MG63 (cell line): ENCODE results near the gene CCT6A. TPM values are rescaled to one million over a fixed set of nuclear protein-coding genes. Genes with fewer than 3 reads are reported as not detected.
"Not testable (repeated sequence)": the region's sequence is repeated elsewhere in the genome, so short reads cannot be mapped to it uniquely, and the experiment has no call there.

Source experiments
- DNase-seq: peaks from one replicate; pipeline ENCODE4 v3.0.0-alpha.2; 2020
- H3K27me3 ChIP-seq: fragments of 250-450 bp; sonication (Bioruptor Pico); 2 replicates; pipeline ENCODE4 v1.5.1; 2020; ENCODE audit warnings: mild to moderate bottlenecking, moderate library complexity
- H3K36me3 ChIP-seq: fragments of 250-450 bp; sonication (Bioruptor Pico); 2 replicates; pipeline ENCODE4 v1.5.1; 2020; ENCODE audit warnings: mild to moderate bottlenecking, moderate library complexity
- H3K4me3 ChIP-seq: fragments of 250-450 bp; sonication (Bioruptor Pico); 2 replicates; pipeline ENCODE4 v1.5.1; 2020; ENCODE audit warnings: mild to moderate bottlenecking, moderate library complexity
- H3K9me3 ChIP-seq: fragments of 250-450 bp; sonication (Bioruptor Pico); 2 replicates; pipeline ENCODE4 v1.5.1; 2020; ENCODE audit warnings: mild to moderate bottlenecking, moderate library complexity
- total RNA-seq: library from RNA; depleted of rRNA; stranded (reverse); fragments of >200 nt; shearing (Covaris generic); gene quantifications from 2 replicates; pipeline ENCODE4 v1.2.3, GENCODE V29; 2014; ENCODE audit warnings: low replicate concordance; rRNA removed

CCT6A gene
- total RNA-seq = 421 and 698 TPM in 2 replicates

DNA sequence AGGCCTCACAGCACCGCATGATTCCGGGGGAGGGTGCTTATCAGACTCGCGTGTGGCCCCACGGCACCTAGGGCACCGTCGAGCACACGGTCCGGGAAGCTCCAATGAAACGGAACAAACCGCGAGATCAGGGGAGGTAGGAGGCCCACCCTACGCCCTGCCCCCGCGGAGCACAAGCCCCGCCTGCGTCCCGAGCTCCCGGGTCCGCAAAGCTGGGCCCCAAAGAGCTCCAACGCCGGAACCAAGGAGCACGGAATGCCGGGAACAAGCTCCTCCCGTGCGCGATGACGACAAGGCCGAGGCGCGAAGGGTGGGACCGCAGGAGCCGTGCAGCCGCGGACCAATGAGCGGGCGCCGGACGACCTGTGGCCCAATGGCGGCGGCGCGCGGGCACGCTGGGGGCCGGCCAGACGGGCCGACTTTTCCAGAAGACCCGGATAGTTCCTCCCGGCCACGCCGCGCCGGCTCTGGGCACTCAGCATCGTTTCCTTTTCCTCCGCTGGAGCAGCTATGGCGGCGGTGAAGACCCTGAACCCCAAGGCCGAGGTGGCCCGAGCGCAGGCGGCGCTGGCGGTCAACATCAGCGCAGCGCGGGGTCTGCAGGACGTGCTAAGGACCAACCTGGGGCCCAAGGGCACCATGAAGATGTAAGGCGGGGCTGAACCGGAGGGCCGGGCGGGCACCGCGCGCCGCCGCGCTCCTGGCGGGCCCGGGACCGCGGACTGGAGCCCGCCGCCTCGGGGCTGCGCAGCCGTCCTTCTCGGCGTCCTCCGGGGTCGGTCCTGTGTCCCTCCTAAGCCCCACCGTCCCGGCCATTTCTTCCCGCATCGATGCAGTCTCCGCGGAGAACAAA, at the start of gene CCT6A, which contains the start of gene PSPH:
TSS of gene CCT6A (plus strand) at position 427 of the 853 bp plus-strand sequence. CDS start at position 511, 84 bp downstream.
TSS of gene PSPH (minus strand) at position 106 of the 853 bp plus-strand sequence. CDS start 30,232 bp downstream, outside the sequence.
- Histone ChIP-seq H3K27me3 (no peaks in the 10 kb centered on the region), H3K4me3 (peak within 1 kb of the TSS; percentile 82), H3K36me3 (peaks cover 47% of the 10 kb centered on the region), H3K9me3 (no peaks in the 10 kb centered on the region)
- peak; percentile 98 for DNase-seq

DNA sequence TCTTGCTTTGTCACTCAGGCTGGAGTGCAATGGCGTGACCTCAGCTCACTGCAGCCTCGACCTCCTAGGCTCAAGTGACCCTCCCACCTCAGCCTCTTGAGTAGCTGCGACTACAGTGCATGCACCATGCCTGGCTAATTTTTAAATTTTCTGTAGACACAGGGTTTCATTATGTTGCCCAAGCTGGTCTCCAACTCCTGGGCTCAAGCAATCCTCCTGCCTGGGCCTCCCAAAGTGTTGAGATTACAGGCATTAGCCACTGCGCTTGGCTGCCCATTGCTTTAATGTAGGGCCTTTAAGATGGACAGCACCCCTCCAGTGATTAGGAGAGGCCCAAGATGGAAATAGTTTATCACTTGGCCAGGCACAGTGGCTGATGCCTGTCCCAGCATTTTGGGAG, 47.8 kb upstream of the CCT6A start:
- Histone ChIP-seq H3K27me3 (no peaks in the 10 kb centered on the region), H3K4me3 (no peak overlapping the region), H3K36me3 (no peaks in the 10 kb centered on the region), H3K9me3 (no peaks in the 10 kb centered on the region)
- DNase-seq = no peak

DNA sequence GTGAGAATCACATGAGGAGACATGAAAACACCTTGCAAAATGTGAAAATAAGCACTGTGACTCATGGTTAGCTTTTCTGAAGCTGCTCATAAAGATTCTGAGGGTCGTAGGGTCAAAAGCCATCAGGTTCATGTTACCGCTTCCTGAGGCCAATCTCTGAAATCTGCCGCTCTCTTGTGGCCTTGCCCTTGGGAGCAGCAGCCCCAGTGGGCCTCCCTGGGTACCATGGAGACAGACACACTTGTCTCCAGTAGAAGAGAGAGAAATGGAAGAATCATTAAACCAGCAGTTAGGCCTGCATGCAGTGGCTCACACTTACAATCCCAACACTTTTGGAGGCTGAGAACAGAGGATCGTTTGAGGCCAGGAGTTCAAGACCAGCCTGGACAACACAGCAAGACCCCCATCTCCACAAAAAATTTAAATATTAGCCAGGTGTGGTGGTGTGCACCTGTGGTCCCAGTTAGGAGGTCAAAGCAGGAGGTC, 44.4 kb upstream of the CCT6A start:
- H3K27me3 ChIP-seq = no peaks in the 10 kb centered on the region
- no peak overlapping the region for H3K4me3 ChIP-seq
- peaks cover 6% of the 10 kb centered on the region; the same call in 1 of the 2 replicates for H3K36me3 ChIP-seq
- H3K9me3 ChIP-seq = no peaks in the 10 kb centered on the region
- DNase-seq = no peak

GRCh38 chr7:56007891-56008290, 43.7 kb upstream of the CCT6A start:
- Histone ChIP-seq H3K27me3 (no peaks in the 10 kb centered on the region), H3K4me3 (no peak overlapping the region), H3K36me3 (peaks cover 8% of the 10 kb centered on the region), H3K9me3 (no peaks in the 10 kb centered on the region)
- no peak for DNase-seq

- Histone ChIP-seq H3K4me3 (no peak overlapping the region), H3K27me3 (no peaks in the 10 kb centered on the region), H3K9me3 (no peaks in the 10 kb centered on the region), H3K36me3 (peaks cover 17% of the 10 kb centered on the region)
- DNase-seq = peak; percentile 31
Measured at GRCh38 chr7:56009695-56010094, 41.9 kb upstream of the CCT6A start.

DNA sequence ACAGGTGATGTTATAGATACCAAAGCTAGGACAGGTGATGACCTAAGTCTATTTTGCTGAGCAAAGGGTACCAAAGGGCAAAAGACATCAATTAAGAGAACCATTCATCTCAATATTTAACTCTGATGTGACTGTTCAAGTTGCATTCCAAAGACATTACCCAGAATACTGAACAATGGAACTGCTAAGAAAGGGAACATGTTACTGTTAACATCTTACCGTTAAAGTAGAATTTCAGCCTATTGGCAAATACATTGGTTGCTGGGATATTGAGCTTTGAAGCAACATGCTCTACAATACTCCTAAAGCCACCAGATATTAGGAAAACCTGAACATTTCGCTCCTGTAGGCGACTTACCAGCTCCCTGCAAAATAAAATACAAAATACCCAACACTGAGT, 34.5 kb upstream of the CCT6A start:
- not testable (repeated sequence) for DNase-seq, H3K9me3 ChIP-seq, H3K27me3 ChIP-seq, H3K4me3 ChIP-seq
- peaks cover 24% of the 10 kb centered on the region for H3K36me3 ChIP-seq

- no peak overlapping the region for H3K4me3 ChIP-seq
- no peaks in the 10 kb centered on the region for H3K27me3 ChIP-seq
- H3K9me3 ChIP-seq = no peaks in the 10 kb centered on the region
- no peak for DNase-seq
- peaks cover 16% of the 10 kb centered on the region for H3K36me3 ChIP-seq
Measured at GRCh38 chr7:56019501-56019900, 32.1 kb upstream of the CCT6A start.

DNA sequence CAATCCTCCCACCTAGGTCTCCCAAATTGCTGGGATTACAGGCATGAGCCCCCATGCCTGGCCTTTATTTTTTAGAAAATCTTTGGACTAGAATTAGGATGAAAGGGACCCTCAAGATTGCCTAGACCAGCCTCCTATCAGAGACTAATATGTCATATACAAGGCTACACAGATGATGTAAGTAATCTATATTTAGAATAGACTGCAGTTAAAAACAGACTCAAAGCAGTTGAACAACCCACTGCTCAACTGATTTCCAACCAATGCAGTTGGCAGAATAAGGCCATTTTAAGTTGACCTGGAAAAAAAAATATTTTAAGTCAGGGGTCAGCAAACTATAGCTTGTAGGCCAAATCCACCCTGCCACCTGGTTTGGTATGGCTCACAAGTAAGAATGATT, 28.1 kb upstream of the CCT6A start:
- no peak for DNase-seq
- H3K27me3 ChIP-seq = no peaks in the 10 kb centered on the region
- H3K36me3 ChIP-seq = peaks cover 15% of the 10 kb centered on the region
- no peak overlapping the region for H3K4me3 ChIP-seq
- no peaks in the 10 kb centered on the region for H3K9me3 ChIP-seq

DNA sequence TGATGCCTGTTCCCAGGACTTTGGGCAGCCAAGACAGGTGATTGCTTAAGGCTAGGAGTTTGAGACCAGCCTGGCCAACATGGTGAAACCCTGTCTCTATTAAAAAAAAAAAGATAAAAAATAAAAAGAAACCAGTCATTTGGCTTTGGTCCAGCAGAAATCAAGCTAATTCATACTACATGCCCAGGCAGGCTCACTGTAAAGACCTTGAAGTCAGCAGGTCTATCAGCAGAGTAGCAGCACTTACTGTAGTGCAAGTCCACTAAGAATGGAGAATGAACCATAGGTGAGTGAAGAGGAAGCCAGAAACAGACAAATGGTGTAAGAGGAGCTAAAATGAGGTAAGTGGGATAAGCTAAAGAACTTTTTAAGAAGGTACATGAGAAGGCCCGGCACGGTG, 25.0 kb upstream of the CCT6A start:
- H3K9me3 ChIP-seq = no peaks in the 10 kb centered on the region
- H3K27me3 ChIP-seq = no peaks in the 10 kb centered on the region
- no peak overlapping the region for H3K4me3 ChIP-seq
- no peak for DNase-seq
- peaks cover 19% of the 10 kb centered on the region for H3K36me3 ChIP-seq

DNA sequence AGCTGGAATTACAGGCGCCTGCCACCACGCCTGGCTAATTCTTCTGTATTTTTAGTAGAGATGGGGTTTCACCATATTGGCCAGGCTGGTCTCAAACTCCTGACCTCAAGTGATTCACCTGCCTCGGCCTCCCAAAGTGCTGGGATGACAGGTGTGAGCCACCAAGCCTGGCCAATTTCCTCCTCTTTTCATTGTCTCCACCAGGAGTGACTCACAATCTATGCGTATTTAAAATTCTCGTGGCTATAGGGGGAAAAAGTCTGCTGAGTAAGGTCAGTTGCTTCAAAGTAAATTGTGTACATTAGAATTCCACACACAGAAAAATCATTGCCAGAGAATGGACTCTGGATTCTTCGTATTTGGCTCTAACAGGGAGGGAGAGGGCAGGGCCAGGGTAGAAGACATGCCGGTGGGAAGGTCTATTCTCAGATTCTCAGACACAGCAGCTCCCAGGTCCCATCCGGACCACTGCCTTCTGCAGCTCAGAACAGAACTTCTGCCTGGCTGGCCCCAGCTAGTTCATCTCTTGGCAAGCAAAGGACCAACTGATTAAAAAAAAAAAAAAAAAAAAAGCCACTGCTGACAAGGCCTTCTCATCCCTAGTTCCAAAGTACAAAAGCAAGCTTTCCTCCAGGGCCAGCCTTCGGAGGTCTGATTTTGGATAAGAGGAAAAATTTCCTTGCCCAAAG, 22.5 kb upstream of the CCT6A start:
- no peak overlapping the region for H3K4me3 ChIP-seq
- H3K36me3 ChIP-seq = peaks cover 24% of the 10 kb centered on the region
- H3K27me3 ChIP-seq = no peaks in the 10 kb centered on the region
- DNase-seq = peak; percentile 17
- H3K9me3 ChIP-seq = no peaks in the 10 kb centered on the region

DNA sequence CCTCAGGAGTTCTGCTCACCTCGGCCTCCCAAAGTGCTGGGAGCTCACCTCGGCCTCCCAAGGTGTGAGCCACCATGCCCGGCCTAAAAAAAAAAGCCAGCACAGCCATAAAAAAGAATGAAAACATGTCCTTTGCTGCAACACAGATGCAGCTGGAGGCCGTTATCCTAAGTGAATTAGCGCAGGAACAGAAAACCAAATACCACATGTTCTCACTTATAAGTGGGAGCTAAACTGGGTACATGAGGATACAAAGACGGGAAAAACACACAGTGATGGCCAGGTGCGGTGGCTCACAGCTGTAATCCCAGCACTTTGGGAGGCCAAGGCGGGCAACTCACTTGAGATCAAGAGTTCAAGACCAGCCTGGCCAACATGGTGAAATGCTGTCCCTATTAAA, 21.2 kb upstream of the CCT6A start:
- Histone ChIP-seq H3K4me3 (no peak overlapping the region), H3K9me3 (no peaks in the 10 kb centered on the region), H3K27me3 (no peaks in the 10 kb centered on the region), H3K36me3 (peaks cover 24% of the 10 kb centered on the region)
- DNase-seq = no peak

GRCh38 chr7:56031556-56031955, 20.0 kb upstream of the CCT6A start:
- not testable (repeated sequence) for DNase-seq, H3K9me3 ChIP-seq, H3K27me3 ChIP-seq, H3K4me3 ChIP-seq
- peaks cover 20% of the 10 kb centered on the region for H3K36me3 ChIP-seq

- peaks cover 20% of the 10 kb centered on the region for H3K36me3 ChIP-seq
- H3K4me3 ChIP-seq, H3K9me3 ChIP-seq, H3K27me3 ChIP-seq, DNase-seq: not testable (repeated sequence)
Measured at GRCh38 chr7:56032578-56032977, 19.0 kb upstream of the CCT6A start.

- H3K9me3 ChIP-seq = no peaks in the 10 kb centered on the region
- peak overlapping the region; percentile 57 for H3K4me3 ChIP-seq
- peaks cover 13% of the 10 kb centered on the region for H3K36me3 ChIP-seq
- DNase-seq = peak; percentile 58
- no peaks in the 10 kb centered on the region for H3K27me3 ChIP-seq
Measured at GRCh38 chr7:56033671-56034432, 17.7 kb upstream of the CCT6A start.

DNA sequence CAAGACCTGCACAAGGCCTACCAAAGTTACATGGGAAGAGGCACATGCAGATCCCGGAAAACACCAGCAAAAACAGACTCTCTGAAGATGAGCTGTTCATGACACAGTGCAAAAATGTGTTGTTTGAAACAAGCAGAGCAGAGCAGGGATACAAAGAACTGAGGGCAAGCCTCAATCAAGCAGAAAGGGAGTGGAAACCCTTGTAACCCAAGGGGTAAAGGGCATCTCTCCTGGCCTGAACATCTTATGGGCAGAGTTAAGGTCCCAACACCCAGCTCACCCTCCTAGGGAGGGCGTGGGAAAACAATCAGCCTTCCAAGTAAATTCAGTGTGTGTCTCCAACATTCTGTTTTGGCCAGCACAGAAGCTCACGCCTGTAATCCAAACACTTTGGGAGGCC, 10.8 kb upstream of the CCT6A start:
- Histone ChIP-seq H3K27me3 (no peaks in the 10 kb centered on the region), H3K4me3 (no peak overlapping the region), H3K9me3 (no peaks in the 10 kb centered on the region), H3K36me3 (no peaks in the 10 kb centered on the region)
- no peak for DNase-seq

GRCh38 chr7:56045758-56046157, 5.8 kb upstream of the CCT6A start:
- H3K27me3 ChIP-seq, H3K4me3 ChIP-seq, DNase-seq, H3K9me3 ChIP-seq, H3K36me3 ChIP-seq: not testable (repeated sequence)
